Thoracic aorta (tissue), 2 donors: ENCODE measurements around the gene STAT4. TPM values are rescaled to one million over a fixed set of nuclear protein-coding genes. Genes with fewer than 3 reads are reported as not detected.

Source experiments
- ATAC-seq: fragments of 150-250 bp; one replicate; pipeline ENCODE4 v1.8.0; 2017; ENCODE audit warnings: low read depth; ENCODE audit not compliant: insufficient number of reproducible peaks, low FRiP score
- DNase-seq: peaks from one replicate; pipeline ENCODE4 v3.0.0-alpha.2; 2020; ENCODE audit warnings: low spot score
- H3K27ac ChIP-seq, 2 donors: fragments of 200-600 bp; sonication (generic); 1 replicate in 1 of 2; 2 replicates in 1 of 2; pipeline ENCODE4 v1.5.1; 2016; ENCODE audit warnings: mild to moderate bottlenecking in 2 of 2, moderate library complexity in 2 of 2
- H3K27me3 ChIP-seq: fragments of 200-600 bp; sonication (generic); replicated peaks from 2 replicates; pipeline ENCODE4 v1.6.0; 2016; ENCODE audit warnings: mild to moderate bottlenecking; ENCODE audit not compliant: insufficient read depth
- H3K36me3 ChIP-seq: fragments of 200-600 bp; sonication (generic); one replicate; pipeline ENCODE4 v1.5.1; 2016
- H3K4me1 ChIP-seq, 2 donors: fragments of 200-600 bp; sonication (generic); 1 replicate in 1 of 2; 2 replicates in 1 of 2; pipeline versions ENCODE4 v1.5.1 to v1.6.0; 2016; ENCODE audit warnings: low read depth in 2 of 2, mild to moderate bottlenecking in 1 of 2; ENCODE audit not compliant: control insufficient read depth in 1 of 2
- H3K4me3 ChIP-seq: fragments of 200-600 bp; sonication (generic); 2 replicates; pipeline ENCODE4 v1.5.1; 2016; ENCODE audit warnings: mild to moderate bottlenecking
- H3K9me3 ChIP-seq: fragments of 200-600 bp; sonication (generic); 2 replicates; pipeline ENCODE4 v1.5.1; 2016
- CTCF ChIP-seq: fragments of 200-600 bp; sonication (generic); IDR thresholded peaks from one replicate; pipeline ENCODE4 v1.5.1; 2019; ENCODE audit warnings: antibody characterized with exemption
- total RNA-seq, 2 donors: library from RNA; depleted of rRNA; stranded (reverse); fragments of >200 nt; gene quantifications; one replicate each; pipeline versions ENCODE4 v1.1.0 to v1.2.3, GENCODE V29; 2016

The STAT4 gene
- total RNA-seq, 2 donors from 2014 or later: 2.7 to 6.6 TPM

- ATAC-seq: no peak
- no peak for TF ChIP-seq CTCF
- H3K4me1 ChIP-seq: peaks cover 0 to 7% of the 10 kb centered on the region in 2 donors
- no peak overlapping the region for H3K4me3 ChIP-seq
- no peaks in the 10 kb centered on the region for H3K27me3 ChIP-seq
- H3K36me3 ChIP-seq: peaks cover 37% of the 10 kb centered on the region
- no peak for DNase-seq
- H3K9me3 ChIP-seq: no peaks in the 10 kb centered on the region
- H3K27ac ChIP-seq: no peak overlapping the region
Measured at GRCh38 chr2:191006297-191006696, 144.5 kb downstream of the STAT4 start.

- Histone ChIP-seq H3K36me3 (peaks cover 51% of the 10 kb centered on the region), H3K27ac (no peak overlapping the region), H3K4me3 (no peak overlapping the region), H3K27me3 (no peaks in the 10 kb centered on the region), H3K4me1 (no peaks in the 10 kb centered on the region), H3K9me3 (no peaks in the 10 kb centered on the region)
- no peak for DNase-seq
- no peak for ATAC-seq
- no peak for TF ChIP-seq CTCF
Measured at GRCh38 chr2:191003405-191004309, 147.1 kb downstream of the STAT4 start.

- H3K4me3 ChIP-seq: no peak overlapping the region
- H3K36me3 ChIP-seq: peaks cover 57% of the 10 kb centered on the region
- ATAC-seq: no peak
- no peak for DNase-seq
- no peaks in the 10 kb centered on the region for H3K4me1 ChIP-seq
- no peaks in the 10 kb centered on the region for H3K27me3 ChIP-seq
- no peaks in the 10 kb centered on the region for H3K9me3 ChIP-seq
- no peak for TF ChIP-seq CTCF
- no peak overlapping the region for H3K27ac ChIP-seq
Measured at GRCh38 chr2:191001624-191002023, 149.2 kb downstream of the STAT4 start.

GRCh38 chr2:191001032-191001431 is 149.8 kb downstream of the STAT4 start:
- Histone ChIP-seq H3K4me1 (no peaks in the 10 kb centered on the region), H3K27ac (no peak overlapping the region), H3K27me3 (no peaks in the 10 kb centered on the region), H3K4me3 (no peak overlapping the region), H3K9me3 (no peaks in the 10 kb centered on the region), H3K36me3 (peaks cover 55% of the 10 kb centered on the region)
- TF ChIP-seq CTCF: no peak
- ATAC-seq (no peak), DNase-seq (no peak)

- Histone ChIP-seq H3K27me3 (no peaks in the 10 kb centered on the region), H3K36me3 (peaks cover 54% of the 10 kb centered on the region), H3K4me3 (no peak overlapping the region), H3K4me1 (no peaks in the 10 kb centered on the region), H3K9me3 (no peaks in the 10 kb centered on the region), H3K27ac (no peak overlapping the region)
- TF ChIP-seq CTCF: no peak
- no peak for DNase-seq
- ATAC-seq: no peak
Measured at GRCh38 chr2:190999949-191000665, 150.7 kb downstream of the STAT4 start.
